Retinal pigment epithelial cell (primary cell): ENCODE measurements around the gene STXBP6.

Experiments
- DNase-seq: peaks from one replicate; pipeline ENCODE4 v3.0.0-alpha.2; 2010; ENCODE audit warnings: low read depth
- H3K4me3 ChIP-seq: 2 replicates; pipeline ENCODE4 v1.5.1; 2011; ENCODE audit warnings: mild to moderate bottlenecking, low read length, control low read depth, moderate library complexity
- TF ChIP-seq, protein P1 (sequence below): conservative IDR thresholded peaks from 2 replicates; pipeline ENCODE4 v1.5.1; 2011; ENCODE audit warnings: low read depth, low read length, control low read depth, inconsistent platforms

STXBP6 gene

DNA sequence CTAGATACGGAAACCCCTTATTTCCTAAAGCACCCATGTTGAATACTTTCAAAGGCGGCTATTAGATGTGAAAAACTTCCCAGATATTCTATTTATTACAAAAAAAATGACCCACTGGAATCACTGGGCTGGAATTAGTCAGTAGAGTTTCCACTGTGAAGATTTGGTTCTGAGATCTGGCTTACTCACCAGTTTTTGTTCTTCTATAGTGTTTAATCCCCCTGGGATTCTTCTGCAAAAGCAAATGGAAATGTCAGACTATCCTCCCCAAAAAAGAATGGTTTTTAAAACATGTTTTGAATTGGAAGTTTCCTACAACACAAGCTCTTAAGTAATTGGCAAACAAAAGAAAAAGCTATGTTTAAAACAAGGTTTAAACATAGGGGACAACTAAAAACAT, 166.4 kb downstream of the STXBP6 start:
- TF ChIP-seq, protein P1, sequence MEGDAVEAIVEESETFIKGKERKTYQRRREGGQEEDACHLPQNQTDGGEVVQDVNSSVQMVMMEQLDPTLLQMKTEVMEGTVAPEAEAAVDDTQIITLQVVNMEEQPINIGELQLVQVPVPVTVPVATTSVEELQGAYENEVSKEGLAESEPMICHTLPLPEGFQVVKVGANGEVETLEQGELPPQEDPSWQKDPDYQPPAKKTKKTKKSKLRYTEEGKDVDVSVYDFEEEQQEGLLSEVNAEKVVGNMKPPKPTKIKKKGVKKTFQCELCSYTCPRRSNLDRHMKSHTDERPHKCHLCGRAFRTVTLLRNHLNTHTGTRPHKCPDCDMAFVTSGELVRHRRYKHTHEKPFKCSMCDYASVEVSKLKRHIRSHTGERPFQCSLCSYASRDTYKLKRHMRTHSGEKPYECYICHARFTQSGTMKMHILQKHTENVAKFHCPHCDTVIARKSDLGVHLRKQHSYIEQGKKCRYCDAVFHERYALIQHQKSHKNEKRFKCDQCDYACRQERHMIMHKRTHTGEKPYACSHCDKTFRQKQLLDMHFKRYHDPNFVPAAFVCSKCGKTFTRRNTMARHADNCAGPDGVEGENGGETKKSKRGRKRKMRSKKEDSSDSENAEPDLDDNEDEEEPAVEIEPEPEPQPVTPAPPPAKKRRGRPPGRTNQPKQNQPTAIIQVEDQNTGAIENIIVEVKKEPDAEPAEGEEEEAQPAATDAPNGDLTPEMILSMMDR: no peak
- H3K4me3 ChIP-seq: no peak overlapping the region
- no peak for DNase-seq

- no peak for DNase-seq
- no peak overlapping the region for H3K4me3 ChIP-seq
- TF ChIP-seq, protein P1: no peak
Measured at GRCh38 chr14:24881116-24881893, 168.6 kb downstream of the STXBP6 start.

- no peak overlapping the region for H3K4me3 ChIP-seq
- DNase-seq: no peak
- TF ChIP-seq, protein P1: no peak
Measured at GRCh38 chr14:24880689-24881088, 169.3 kb downstream of the STXBP6 start.

DNA sequence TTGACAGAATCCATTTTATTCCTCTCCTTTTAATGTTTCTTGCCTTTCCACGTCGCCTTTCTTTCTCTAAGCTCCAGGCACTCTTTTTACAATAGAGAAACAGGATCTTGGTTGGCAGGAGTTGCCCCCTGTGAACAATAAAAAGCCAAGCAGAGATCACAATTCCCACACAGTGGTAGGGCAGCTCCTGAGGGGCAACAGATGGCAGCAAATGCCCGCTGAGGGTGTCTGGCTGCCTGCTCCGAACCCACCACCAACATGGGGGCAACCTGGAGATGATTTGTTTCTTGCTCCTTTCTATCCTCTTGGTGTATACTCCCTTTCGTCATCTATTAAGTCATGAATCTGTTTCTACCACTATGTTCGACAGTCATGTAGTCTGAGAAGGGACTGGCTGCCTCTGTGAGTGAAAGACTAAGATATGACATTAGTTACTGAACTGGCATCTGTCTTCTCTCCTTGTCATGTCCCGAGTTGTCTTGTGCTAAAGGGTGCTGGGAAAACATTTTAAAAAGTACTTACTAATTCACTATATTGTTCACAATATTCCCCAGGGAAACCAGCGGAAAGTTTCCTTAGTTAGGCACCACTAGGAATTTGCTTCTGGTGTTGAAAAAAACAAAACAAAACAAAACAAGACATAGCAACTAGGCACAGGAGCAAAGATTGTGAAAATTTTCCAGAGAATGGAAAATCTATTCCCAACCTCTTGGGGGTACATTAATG, 170.1 kb downstream of the STXBP6 start:
- DNase-seq: no peak
- H3K4me3 ChIP-seq: no peak overlapping the region
- TF ChIP-seq, protein P1: no peak

DNA sequence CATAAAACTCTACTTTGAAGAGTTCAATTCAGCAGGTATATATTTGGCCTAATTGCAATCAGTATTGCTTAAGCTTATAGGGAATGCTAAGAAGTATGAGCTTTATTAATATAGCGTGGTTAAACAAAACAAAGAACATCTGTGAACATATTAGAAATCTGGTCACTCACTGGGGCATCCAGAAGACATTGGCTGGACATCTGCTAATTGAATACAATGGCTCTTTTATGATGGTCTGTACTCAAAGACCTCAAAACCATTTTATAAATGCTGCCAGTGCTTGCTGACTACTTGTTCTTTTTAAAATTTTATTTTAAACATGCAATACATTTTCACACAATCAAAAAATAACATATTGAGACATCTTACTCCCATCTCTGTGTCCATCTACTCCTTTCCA, 173.0 kb downstream of the STXBP6 start:
- no peak overlapping the region for H3K4me3 ChIP-seq
- TF ChIP-seq, protein P1: no peak
- no peak for DNase-seq

DNA sequence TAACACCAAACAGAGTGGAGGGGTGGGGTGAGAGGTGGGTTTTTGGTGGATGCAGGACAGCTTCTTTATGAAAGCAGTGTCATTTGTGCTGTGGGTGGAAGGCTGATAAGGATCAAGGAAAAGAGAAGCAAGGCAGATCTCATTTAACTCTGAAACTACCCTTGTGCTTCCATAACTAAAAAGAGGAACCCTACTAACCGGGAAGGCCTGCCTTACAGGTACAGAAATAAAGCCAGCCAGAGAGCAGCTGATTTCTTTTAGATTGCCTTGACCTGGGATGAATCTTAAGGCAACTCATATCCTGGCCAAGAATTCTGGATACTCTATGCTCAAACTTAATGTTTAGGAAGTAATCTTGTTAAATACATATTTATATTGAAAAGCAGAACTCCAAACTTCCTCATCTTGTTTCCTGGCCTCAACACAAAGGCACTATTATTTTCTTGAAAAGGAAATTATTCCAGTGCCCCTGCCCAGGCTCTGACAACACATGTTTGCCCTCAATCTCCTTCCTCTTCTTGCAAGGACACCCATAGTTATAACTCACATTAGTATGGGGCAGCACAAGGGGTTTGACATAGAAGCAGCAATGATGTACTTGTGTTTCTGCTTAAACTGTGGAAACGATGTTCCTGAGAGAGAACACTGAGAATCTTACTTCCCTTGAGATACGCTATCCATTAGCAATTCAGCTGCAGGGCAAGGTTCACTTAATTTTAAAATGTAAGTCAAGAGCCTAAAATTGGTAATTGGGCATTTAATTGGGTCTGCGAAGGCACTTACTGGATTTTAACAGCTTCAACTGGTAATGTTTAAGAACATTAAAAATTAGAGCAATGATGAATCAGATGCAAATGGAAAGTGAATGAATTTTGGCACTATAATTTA, 173.7 kb downstream of the STXBP6 start:
- no peak overlapping the region for H3K4me3 ChIP-seq
- no peak for DNase-seq
- TF ChIP-seq, protein P1: no peak
